ENCODE results near the gene ANGPTL5.
A peak's percentile ranks its signal among the peaks of the same experiment; 100 is the strongest.
"Not testable (repeated sequence)": the region's sequence is repeated elsewhere in the genome, so short reads cannot be mapped to it uniquely, and the experiment has no call there.

Gene ANGPTL5

DNA sequence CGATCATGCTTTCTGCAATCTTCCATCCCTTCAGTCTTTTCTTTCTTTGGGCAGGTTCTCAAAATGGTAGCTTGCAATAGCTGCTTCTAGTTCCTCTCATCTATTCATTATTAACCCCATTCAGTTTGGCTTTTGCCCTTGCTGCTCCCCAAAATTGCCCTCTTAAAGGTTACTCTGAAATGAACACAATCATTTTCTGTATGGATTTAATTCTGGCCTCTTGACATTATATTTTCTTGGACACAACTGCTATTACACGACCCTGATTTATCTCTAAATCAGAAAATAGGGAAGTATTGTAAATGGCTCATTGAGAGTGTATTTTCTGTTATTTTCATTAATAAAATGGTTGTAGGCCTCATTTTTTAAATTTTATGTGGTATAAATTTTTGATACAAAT, at the start of gene ANGPTL5:
Gene ANGPTL5 (minus strand): TSS at position 101 of the 400 bp plus-strand sequence. CDS start 8,613 bp downstream, outside the sequence.
- FAIRE-seq: no peak

- not testable (repeated sequence) for FAIRE-seq
Measured at GRCh38 chr11:101964200-101964599, 47.9 kb upstream of the ANGPTL5 start.

DNA sequence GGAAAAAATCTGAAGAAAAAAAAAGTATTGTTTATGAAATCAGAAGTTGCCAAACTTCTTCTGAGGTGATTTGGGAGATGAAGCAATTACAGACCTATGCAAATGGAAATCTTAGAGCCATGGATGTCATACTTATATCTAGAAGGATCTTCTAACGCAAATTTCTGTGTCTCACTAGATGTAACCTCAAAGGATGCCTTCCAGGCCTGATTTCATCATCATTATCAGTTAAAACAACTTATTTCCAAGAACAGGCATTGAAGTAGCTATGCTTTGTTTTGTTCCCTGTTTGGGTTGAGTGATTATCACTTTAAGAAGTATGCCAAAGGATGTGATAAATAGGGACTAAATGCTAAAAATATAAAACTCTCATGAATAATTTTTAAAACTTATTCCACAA, 43.9 kb upstream of the ANGPTL5 start:
- no peak for FAIRE-seq

DNA sequence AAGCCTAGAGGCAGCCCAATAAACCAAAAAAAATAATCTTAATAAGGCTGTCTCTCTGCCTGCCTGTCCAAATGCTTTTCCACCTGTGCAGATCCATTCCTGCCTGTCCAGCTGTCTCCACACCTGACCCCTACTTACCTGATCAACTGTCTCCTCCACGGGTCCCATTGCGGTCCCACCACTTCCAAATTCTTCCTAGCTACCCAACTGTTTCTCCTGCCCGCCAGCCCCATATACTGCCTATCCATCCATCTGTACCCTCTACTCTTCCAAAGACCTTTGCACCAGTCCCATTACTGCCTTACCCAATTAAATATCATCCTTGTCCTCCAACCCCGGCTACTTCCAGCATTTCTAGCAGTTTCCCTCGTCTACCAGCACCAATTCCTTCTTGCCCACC, 39.4 kb upstream of the ANGPTL5 start:
- FAIRE-seq: no peak

DNA sequence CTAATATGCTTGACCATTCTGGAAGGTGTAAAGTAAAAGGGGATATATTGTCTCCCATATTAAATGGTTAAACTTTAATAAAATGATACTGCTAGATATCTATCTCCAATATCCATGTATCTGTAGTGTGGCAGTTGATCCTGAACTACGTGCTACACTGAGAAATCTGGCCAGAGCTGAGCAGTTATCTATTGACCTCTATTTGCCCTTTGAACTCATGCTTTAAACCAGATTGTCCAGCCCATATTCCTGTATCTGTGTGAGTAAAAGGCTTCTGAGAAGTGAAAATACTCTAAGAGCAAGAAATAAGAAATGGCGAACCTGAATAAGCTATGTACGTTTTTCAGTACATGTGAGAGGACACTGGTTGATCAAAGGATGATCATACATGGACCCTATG, 39.0 kb upstream of the ANGPTL5 start:
- FAIRE-seq: no peak

DNA sequence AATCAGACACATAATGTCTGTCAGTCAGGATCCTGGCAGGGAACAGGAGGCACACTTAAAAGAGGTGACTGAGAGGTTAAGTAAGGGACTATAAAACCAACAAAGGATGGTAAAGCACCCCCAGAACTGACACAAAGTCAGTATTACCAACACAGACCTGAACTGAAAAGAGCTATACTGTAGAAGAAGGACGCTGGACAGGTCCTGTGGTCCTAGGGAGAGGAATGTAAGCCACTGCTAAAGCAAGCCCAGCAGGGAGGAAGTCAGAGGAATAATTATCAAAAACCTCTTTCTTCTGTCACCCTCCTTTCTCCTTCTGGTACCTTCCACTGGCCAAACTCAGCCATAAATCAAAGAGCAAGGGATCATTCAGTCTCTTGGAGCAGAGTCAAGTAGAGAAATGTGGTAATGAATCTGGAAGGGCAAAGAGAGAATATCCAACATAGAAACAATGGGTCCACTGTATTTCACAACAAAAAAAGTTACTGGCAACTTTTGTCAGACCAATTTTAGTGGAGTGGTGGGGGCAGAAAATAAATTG, 33.4 kb upstream of the ANGPTL5 start:
- FAIRE-seq: no peak

- no peak for FAIRE-seq
Measured at GRCh38 chr11:101945448-101945847, 29.1 kb upstream of the ANGPTL5 start.

DNA sequence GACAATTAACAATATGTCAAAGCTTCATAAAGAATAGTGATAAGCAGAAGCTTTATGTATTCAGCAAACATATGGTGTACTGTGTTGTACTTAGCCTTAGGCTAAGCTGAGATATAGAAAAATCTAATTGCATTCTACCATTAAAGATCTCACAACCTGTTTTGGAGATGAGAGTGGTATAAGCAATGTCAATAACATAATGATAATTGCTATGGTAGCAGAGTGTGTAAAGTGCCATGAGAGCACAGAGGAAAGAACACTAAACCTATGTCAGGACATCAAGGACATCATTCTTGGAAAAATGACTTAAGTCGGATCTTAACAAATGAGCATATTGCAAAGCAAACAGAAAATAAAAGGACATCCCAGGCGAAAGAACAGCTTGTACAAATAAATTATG, 28.6 kb upstream of the ANGPTL5 start:
- FAIRE-seq: no peak

- no peak for FAIRE-seq
Measured at GRCh38 chr11:101940901-101941520, 24.7 kb upstream of the ANGPTL5 start.

DNA sequence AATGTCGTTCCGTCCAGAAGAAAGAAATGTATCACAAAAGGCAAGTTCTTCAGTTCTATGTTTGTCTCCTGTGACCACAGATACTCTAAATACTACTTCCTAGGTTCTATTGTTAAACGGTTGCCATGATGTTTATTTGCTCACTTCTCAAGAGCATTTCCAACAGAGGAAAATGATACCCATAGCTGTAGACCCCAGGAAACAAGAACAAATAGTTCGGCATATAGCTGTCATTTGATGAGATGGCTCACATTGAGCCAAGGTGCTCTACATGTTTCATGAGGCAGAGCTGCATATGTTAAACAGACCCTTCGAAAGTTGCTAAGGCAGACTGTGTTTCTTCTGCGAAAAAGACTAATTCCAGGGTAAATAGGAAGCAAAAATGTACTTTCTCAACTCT, 15.4 kb upstream of the ANGPTL5 start:
- no peak for FAIRE-seq

DNA sequence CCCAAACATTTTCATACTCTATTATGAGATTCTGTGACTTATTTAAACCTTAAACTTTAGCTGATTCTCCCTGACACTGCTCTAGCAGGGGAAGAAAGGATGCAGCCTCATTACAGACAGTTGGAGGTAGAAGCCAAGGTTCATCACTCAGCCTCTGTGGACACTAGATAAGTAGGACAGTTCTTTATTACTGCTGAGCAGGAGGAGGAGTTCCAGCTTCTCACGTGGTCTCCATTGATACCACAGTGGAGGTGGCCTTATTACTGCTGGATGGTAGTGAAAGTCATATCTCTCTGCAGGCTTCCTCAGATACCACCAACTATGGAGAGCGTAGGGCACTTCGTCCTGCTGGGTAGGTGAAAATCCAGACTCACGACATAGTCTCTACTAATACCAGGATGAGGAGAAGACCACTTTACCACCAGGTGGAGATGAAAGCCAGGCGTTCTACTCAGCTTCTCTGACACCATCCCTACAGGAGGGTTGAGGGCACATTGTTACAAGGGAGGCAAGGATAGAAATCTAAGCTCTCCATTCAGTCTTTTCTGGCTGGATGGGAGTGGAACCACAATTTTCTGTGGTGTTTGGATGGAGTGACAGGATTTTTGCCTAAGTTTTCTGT, 13.1 kb upstream of the ANGPTL5 start:
- FAIRE-seq: no peak

DNA sequence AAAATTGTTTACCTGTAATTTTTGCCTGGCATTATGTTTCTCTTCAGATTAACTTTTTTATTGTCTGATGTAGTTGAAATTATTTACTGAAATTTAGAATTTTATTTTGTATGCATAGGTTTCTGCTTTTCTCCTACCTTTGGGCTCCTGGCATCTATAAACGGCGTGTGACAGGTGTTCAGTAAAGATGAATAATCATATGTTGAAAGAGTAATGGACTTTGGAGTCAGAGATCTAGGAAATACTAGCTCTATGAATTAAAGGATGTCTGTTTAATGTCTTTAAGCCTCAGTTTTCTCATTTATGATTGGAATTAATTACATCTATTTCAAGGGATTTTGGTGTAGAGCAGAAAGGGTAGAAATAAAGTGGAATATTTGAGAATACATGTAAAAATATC, 7.2 kb upstream of the ANGPTL5 start:
- no peak for FAIRE-seq

DNA sequence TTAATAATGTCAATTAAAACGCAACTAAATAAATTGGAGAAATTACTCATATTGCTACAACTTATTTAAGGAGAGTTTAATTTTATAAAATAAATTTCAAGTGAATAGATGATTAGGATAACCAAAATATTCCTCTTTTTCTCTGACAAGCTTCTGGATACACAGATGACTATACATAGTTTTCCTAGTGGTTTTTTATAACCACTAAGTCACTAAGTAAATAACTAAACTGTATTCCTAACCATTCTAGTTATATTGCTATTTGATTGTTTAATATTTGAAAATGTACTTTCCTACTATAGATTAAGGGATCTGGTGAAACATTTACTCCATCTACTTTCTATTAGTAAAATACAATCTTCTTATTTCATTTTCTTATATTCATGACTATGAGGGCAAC, 4.7 kb upstream of the ANGPTL5 start:
- FAIRE-seq: peak; percentile 23

GRCh38 chr11:101917226-101917625, 904 bp upstream of the ANGPTL5 start:
- FAIRE-seq: no peak

DNA sequence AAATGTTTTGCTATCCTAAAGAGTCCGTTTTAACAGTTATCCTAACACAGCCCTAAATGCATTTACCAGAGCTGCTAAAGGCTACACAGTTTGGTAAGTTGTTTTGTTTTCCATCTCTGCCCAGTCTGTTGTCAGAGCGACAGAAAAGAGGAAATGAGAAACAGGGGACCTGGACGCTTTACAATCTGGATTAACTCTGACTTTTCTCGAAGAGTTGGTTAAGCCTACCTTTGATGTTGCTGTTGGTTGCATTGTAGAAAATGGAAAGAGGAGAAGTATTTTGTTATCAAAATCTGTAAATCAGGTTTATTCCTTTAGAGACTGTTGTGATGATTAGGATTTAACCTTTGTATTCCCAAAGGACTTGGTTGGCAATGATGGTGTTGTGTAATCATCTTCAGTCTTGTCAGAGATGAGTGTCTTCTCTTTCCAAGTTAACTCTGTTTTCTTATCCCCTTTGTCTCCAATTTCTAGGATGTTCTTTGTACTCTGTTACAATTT, 481 bp downstream of the ANGPTL5 start:
- FAIRE-seq: no peak

GRCh38 chr11:101914738-101915426, 1.4 kb downstream of the ANGPTL5 start, which contains the start of gene CEP126:
TSS of gene CEP126 (plus strand) at chr11:101915010. CDS start at chr11:101915285, 275 bp downstream.
- peak; percentile 25 for FAIRE-seq

DNA sequence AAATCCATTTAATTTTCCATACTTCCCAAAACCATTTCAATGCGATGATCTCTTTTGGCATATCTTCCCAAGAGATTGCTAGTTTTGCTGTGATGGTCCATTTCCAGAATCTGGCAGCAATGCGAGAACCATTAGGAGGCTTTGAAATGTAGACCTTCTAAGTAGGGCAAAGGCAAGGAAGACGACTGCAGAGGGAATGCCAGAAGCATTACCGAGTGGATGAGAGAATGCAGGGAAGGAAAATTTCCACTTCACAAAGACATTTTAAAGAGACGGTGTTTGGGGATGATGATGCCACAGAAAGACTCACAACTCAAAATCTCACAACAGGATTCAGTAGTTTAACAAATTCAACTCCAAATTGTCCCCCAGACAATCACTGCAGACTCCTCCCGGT, 2.0 kb downstream of the ANGPTL5 start:
- no peak for FAIRE-seq

GRCh38 chr11:101913656-101914055, 2.7 kb downstream of the ANGPTL5 start:
- FAIRE-seq: no peak

GRCh38 chr11:101912823-101913284, 3.5 kb downstream of the ANGPTL5 start:
- FAIRE-seq: no peak

GRCh38 chr11:101909087-101909486, 7.2 kb downstream of the ANGPTL5 start:
- no peak for FAIRE-seq

GRCh38 chr11:101907815-101908214, 8.5 kb downstream of the ANGPTL5 start:
- FAIRE-seq: no peak

- FAIRE-seq: no peak
Measured at GRCh38 chr11:101894505-101894904, 21.8 kb downstream of the ANGPTL5 start.

DNA sequence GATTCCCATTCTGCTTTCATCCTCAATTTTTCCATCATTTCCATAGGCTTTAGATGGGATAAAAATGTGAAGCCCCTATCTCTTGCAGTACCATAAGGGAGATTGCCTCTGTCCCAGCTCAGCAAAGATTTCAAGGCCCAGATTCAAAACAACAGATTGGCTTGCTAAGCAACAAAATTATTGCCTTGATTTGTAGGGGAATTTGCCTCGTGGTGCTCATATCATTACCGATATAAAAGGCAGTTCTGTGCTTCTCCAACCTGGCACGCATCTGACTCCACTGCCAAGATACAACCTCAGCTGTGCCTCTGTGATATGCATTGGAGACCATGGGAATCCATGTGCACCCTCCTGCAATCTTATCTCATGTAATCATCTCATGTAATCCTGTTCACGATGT, 26.6 kb downstream of the ANGPTL5 start:
- no peak for FAIRE-seq

GRCh38 chr11:101885631-101886030, 30.7 kb downstream of the ANGPTL5 start:
- FAIRE-seq: no peak

Measured in TTC549 (cell line).